ENCODE results near the gene MSMO1.
A peak's percentile ranks its signal among the peaks of the same experiment; 100 is the strongest.
"Not testable (repeated sequence)": the region's sequence is repeated elsewhere in the genome, so short reads cannot be mapped to it uniquely, and the experiment has no call there.

The MSMO1 gene

GRCh38 chr4:165327211-165328100 is at the start of gene MSMO1:
MSMO1 (plus strand) TSS chr4:165327669; CDS start chr4:165333371, 5,702 bp downstream.
- peak; percentile 98 for FAIRE-seq
- peak; percentile 80 for DNase-seq (ENCODE audit: extremely low spot score, insufficient read length, low read depth)

DNA sequence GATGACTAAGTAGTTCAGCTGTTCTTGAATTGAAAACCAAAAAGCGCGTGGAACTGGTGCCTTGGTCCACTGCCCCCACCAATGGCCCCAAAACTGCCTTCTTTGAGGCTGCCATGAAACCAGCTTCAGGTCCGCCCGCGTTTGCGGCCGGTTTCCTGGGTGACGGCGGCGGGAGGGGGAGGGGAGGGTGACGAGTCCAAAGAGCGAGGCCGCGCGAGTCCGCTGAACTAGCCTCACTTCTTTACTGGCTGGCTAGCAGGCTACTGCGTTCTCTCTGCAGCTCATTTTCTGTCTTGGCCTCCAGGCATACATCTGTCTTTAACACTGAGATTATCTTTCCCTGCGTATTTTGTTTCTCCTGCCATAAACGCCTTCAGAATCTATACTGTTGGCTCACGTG is 47.9 kb upstream of the MSMO1 start:
- not testable (repeated sequence) for DNase-seq (ENCODE audit: extremely low spot score, insufficient read length, low read depth); FAIRE-seq

GRCh38 chr4:165284697-165285096 is 42.8 kb upstream of the MSMO1 start:
- DNase-seq (ENCODE audit: extremely low spot score, insufficient read length, low read depth); FAIRE-seq: not testable (repeated sequence)

DNA sequence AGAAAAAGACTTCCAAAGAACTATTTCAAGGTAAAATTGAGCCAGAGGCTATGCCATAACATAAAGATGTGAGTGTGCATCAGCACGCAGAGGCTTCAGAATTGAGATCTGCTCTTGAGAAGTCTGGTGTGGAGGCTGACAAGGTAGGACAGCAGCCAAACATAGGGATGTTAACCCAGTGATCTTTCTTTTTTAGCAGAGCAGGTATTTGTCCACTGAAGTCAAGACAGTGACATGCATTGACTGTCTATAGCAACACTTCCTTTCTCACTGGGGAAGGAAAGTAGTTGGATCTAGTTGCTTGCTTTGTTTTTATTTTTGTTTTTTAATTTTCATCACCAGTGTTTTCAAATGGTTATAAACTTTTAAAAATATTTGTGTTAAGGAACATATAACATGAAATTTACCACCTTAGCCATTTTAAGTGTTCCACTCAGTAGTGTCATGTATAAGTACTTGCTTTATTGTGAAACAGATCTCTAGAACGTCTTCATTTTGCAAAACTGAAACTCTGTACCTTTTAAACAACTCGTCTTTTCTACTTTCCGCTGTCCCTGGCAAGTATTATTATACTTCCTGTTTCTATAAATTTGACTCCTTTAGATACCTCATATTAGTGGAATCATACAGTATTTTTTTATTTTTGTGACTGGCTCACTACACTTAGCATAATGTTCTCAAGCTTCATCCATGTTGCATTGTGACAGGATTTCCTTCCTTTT is 40.7 kb upstream of the MSMO1 start:
- DNase-seq (ENCODE audit: extremely low spot score, insufficient read length, low read depth) = not testable (repeated sequence)
- peak; percentile 83 for FAIRE-seq

DNA sequence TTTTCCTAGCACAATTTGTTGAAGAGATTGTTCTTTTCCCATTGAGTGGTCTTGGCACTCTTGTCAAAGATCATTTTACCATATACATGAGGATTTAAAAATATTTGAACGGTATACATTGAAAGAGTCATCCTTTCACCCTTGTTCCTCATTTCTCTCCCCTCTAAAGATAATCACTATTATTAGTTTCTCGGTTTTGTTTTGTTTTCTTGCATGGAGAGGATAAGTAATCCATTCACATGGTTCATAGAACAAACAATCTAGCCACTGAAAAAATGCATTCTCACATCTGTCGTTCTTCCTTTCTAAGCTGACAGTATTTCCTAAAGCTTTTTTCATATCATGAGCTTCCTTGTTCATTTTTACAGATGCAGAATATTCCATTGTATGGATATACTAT is 39.2 kb upstream of the MSMO1 start:
- DNase-seq (ENCODE audit: extremely low spot score, insufficient read length, low read depth) = no peak
- peak; percentile 44 for FAIRE-seq

GRCh38 chr4:165288639-165289422 is 38.6 kb upstream of the MSMO1 start:
- FAIRE-seq = no peak
- no peak for DNase-seq (ENCODE audit: extremely low spot score, insufficient read length, low read depth)

- FAIRE-seq = no peak
- no peak for DNase-seq (ENCODE audit: extremely low spot score, insufficient read length, low read depth)
Measured at GRCh38 chr4:165289423-165289785, 38.1 kb upstream of the MSMO1 start.

DNA sequence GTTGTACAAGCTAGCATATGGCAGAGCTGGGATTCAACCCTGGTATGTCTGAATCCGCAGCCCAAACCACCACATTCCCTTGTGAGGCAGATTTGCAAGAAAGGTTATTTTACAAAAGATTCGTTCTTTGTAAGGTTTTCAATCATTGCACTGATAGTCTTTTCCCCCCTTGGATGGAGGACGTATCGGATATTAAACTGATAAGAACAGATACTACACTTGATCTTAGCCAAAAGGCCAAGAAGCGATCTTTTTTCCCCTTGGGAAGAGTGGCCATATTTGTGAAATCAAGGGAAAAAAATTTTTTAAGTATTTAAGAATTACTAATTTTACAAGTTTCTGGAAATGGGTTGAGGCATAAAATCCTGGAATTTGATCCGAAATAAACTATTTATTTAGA is 34.4 kb upstream of the MSMO1 start:
- FAIRE-seq (no peak), DNase-seq (ENCODE audit: extremely low spot score, insufficient read length, low read depth) (no peak)

DNA sequence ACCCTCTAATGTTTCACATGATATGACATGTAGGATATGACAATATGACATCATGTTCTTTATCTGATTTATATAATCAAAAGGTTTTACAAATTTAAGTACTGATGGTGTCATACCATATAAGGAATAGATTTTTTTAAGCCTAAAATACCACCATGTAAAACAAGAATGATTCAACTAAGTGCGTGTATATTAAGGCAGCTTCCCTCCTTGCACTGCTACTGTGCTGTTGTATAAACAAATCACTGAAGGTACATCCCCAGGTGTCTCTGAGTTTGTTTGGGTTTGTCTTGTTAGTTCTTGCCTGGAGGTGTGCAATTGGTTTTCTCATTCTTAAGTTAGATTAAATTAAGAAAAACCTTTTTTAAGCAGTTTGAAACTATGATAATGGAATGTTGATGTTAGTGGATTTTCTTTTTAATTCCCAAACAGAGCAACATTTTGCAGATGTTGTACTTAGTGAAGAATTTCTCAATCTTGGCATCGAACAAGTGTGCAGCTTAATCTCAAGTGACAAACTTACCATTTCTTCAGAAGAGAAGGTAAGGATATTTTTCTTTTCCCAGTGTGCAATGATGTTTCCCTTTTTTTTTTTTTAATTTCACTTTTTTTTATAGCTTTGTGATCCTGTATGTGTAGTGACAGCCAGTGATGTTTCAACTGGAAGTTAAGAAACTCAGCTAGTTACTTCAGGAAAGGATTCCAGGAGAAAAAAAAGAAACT is 33.4 kb upstream of the MSMO1 start:
- peak; percentile 46 for FAIRE-seq

DNA sequence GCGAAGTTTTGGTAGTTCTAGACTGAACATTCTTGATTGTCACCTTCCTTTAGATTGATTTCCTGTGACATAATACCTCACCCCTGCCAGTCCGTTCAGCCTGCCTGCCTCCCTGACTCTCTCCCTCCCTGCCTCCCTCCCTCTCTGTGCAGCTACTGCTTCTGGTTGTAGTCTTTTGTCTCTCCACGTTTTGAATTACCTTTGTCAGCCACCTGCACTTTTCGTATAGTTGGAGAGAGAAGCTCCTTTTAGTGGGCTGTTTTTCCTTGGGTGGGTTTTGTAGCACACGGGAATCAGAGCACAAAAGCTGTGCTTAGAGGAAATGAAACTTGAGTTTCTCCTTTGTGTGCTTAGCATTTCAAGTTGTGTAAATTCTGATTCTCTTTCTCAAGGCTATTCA is 32.6 kb upstream of the MSMO1 start:
- no peak for DNase-seq (ENCODE audit: extremely low spot score, insufficient read length, low read depth)
- FAIRE-seq = peak; percentile 84

More for the DNA sequence above, 33.4 kb upstream of the MSMO1 start:
- DNase-seq (ENCODE audit: extremely low spot score, insufficient read length, low read depth) = no peak

DNA sequence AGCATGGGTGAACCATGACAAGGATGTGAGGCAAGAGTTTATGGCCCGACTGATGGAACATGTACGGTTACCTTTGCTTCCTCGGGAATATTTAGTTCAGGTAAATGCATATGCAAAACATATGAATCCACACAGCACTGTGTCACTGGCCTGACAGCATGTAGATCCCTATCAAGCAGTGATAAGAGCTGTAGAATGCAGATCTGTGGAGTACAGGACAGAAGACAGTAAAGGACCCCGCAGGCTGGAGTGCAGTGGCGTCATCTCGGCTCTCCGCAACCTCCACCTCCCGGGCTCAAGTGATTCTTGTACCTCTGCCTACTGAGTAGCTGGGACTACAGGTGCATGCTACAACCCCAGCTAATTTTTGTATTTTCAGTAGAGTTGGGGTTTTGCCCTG is 29.8 kb upstream of the MSMO1 start:
- DNase-seq (ENCODE audit: extremely low spot score, insufficient read length, low read depth) (no peak), FAIRE-seq (no peak)

GRCh38 chr4:165299399-165300060 is 27.9 kb upstream of the MSMO1 start:
- peak; percentile 24 for FAIRE-seq
- no peak for DNase-seq (ENCODE audit: extremely low spot score, insufficient read length, low read depth)

DNA sequence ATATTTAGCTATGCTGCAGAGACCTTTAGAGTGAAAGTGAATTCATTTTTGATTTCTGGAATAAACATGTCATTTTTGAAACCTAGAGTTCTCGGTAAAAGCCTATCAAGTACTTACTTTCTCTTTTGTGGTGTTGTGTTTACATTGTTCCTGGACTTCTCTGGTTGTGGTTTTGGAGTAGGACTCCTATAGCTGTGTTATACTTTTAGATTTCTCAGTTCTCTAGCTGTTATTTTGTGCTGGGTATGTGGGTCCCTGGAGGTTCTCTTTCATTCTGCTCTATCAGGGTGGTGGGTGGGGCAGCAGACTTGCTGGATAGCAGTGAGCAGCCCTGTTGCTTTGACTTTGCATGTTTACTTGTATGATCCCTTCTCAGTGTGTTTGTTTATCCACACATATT is 25.6 kb upstream of the MSMO1 start:
- DNase-seq (ENCODE audit: extremely low spot score, insufficient read length, low read depth) = no peak
- peak; percentile 57 for FAIRE-seq

DNA sequence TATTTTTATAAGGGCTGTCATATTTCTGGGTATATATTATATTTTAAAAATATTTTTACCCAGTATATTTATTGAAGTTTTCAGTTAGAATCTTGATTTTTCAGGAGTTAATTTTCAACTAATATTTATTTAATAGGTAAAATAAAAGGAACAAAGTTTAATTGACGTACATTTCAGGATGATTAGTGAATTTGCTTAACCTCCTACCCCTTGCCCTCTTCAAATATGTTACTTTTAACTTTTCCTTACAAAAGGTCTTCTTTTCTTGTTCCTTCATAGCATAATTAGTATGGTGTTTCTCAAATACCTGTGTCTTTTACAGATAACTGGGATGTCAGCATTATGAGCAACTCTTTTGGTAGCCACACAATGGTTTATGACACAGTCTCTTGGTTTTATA is 24.8 kb upstream of the MSMO1 start:
- no peak for DNase-seq (ENCODE audit: extremely low spot score, insufficient read length, low read depth)
- no peak for FAIRE-seq

DNA sequence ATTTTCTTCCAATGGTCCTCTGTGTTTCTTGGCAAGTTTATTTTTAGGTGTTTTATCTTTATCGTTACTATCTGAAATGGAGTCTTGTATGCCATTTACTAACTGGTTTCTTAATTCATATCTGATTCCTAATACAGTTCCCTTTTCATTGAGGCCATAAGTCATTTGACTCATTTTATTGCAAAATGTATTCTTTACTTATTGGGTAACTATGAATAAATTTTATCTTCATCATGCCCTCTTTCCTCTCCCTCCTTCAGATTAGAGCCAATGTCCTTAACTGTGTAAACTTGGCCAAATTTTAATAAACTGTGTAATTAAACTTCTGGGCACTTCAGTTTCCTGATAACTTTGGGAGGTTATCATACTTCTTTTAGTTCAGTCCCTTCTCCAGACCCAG is 19.3 kb upstream of the MSMO1 start:
- DNase-seq (ENCODE audit: extremely low spot score, insufficient read length, low read depth) (no peak), FAIRE-seq (no peak)

GRCh38 chr4:165308606-165309005 is 18.9 kb upstream of the MSMO1 start:
- FAIRE-seq (no peak), DNase-seq (ENCODE audit: extremely low spot score, insufficient read length, low read depth) (no peak)

DNA sequence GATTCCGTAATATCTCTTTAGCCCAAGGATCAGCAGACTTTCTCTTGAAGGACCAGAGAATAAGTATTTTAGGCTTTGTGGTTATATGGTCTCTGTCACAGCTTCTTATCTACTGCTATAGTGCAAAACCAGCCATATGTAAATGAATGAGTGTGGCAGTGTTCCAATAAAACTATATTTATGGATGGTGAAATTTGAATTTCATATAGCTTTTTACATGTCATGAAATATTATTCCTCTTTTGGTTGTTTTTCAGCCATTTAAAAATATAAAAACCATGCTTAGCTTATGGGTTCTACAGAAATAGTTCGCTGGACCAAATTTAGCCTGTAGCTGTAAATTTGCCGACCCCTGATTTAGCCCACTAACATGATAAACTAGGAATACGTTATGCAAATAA is 18.0 kb upstream of the MSMO1 start:
- no peak for FAIRE-seq
- DNase-seq (ENCODE audit: extremely low spot score, insufficient read length, low read depth) = no peak

DNA sequence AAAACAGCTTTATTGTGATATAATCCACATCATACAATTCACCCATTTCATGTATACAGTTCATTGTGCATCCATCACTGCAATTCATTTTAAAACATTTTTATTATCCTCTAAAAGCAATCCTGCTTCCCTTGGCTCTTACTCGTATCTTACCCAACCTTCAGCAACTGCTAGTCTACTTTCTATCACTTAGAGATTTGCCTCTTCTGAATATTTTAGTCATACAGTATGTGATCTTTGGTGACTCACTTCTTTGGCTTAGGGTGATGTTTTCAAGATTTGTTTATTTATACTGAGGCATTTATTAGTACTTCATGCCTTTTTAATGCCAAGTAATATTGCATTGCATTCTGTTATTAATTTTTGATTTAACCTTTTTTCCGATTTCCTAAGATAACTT is 15.0 kb upstream of the MSMO1 start:
- FAIRE-seq (no peak), DNase-seq (ENCODE audit: extremely low spot score, insufficient read length, low read depth) (no peak)

DNA sequence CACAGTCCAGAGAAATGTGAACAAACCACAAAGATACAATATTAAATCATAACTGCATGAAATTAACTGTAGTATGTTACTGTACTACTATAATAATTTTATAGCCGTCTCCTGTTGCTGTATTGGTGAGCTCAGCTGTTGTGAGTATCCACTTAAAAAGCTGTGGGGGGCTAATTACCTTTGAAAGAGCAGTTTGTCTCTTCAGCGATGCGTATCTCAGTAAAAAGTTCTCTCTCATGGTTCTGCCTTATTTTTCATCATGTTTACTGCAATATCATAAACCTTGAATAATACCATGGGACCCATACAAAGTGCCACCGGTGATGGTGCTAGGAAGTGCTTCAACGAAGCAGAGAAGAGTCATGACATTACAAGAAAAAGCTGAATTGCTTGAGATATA is 8.4 kb upstream of the MSMO1 start:
- no peak for DNase-seq (ENCODE audit: extremely low spot score, insufficient read length, low read depth)
- FAIRE-seq = no peak

All from GM18507 (cell line).